Measurements from ENCODE around the gene RGPD6.
"Not testable (repeated sequence)": the region's sequence is repeated elsewhere in the genome, so short reads cannot be mapped to it uniquely, and the experiment has no call there.

The RGPD6 gene

DNA sequence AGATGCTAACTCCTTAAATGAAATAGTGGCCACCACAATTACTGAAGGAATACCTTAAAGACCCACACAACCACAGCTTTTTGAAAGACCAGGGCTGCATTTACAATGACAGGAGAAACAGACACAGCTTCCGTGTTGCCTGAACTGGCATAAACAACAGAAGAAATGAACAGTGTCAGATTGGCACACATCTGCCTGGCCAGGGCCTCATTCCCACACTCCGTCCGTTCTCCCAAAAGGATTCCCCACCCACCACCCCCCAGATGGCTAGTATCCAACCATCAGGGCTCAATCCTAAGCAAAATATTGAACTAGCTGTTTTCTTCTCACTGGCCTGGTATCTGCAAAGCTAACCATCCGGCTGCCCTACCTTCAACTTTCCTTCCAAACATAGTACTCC lies 96.9 kb downstream of the RGPD6 start:
- not testable (repeated sequence) for DNase-seq

DNA sequence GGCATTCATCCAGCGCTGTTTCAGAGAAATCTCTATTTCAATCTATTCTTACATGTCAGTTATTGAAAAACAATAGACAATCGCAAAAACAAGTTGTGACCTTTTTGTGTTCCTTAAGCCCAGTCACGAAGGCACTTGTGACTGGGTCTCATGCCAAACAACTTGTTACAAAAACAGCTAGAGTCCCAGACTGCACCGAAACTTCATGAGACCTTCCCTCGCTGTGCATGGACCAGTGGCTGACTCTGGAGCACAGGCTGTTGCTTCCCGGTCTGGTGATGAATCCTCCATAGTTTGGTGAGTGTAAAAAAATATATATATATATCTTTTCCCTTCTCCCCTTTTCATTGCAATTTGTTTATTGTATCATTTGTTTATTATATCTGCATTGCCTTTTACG lies 99.7 kb downstream of the RGPD6 start:
- DNase-seq: not testable (repeated sequence)

DNA sequence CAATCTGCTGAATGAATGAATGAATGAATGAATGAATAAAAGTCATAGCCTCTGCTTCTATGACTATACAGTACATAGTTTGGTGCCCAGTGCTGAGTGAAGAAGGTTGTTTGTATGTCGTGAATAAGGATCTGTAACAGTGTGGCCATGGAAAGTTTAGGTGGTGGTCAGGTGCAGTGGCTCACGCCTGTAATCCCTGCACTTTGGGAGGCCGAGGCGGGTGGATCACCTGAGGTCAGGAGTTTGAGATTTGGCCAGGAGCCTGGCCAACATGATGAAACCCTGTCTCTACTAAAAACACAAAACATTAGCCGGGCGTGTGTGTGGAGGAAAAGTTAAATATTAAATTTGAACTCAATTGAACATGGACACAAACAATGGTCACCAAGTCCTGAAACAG lies 100.1 kb downstream of the RGPD6 start:
- DNase-seq: not testable (repeated sequence)

DNA sequence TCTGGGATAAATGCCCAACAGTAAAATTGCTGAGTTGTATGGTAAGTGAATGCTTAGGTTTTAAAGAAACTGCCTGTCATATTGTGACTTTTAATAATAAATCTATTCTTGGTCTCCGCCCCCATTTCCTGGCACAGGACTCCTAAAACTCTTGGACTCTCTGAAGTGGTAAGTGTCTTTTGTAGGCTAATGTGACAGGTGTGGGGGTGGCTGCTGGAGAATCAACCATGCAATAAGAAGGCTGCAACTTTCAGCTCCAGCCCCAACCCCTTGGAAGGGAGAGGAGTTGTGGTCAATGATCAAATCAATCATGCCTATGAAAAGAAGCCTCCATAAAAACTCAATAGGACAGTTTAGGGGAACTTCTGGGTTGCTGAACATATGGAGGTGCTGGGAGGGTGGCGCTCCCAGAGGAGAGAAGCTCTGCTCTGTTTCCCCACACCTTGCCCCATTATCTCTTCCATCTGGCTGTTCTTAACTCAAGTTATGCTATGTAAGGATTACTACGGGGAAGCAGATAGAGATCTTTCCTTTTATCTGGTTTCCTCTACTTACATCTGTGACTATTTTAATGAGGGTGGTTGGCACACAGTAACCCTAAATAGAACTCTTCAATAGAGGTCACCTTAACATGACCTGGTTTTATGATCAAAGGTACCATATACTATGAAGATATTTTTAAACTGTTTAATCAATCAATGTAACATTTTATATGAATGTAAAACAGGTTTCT lies 101.2 kb downstream of the RGPD6 start:
- DNase-seq: not testable (repeated sequence)

DNA sequence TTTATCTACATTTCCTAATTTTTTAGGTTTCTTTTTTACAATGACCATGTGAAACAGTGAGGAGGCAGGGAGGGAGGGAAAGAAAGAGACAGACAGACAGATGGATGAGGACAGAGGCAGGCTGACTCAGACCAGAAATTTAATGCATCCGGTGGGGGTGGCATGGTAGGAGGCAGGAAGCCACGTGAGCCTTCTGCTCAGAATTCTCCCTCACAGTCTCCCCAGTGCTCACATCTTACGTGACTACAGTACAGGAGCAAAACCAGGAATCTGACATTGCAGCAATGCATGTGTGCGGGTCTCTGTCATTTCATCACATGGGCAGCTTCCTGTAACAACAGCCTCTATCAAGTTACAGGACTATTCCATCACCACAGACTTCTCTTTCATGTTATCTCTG lies 102.1 kb downstream of the RGPD6 start:
- not testable (repeated sequence) for DNase-seq

DNA sequence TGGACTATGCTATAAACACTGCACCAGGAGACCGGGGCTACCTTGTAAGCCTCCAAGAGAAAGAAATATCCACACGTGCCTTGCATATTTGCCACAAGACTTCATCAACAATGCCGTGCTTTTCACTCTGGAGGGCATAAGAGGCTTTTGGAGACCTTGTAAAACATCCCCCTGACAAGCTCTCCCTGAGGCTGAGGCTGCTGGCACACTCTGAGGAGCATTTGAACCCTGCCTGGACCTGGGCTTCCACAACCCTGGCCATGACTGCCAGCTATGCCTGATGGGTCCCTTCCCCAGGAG lies 104.0 kb downstream of the RGPD6 start:
- not testable (repeated sequence) for DNase-seq

DNA sequence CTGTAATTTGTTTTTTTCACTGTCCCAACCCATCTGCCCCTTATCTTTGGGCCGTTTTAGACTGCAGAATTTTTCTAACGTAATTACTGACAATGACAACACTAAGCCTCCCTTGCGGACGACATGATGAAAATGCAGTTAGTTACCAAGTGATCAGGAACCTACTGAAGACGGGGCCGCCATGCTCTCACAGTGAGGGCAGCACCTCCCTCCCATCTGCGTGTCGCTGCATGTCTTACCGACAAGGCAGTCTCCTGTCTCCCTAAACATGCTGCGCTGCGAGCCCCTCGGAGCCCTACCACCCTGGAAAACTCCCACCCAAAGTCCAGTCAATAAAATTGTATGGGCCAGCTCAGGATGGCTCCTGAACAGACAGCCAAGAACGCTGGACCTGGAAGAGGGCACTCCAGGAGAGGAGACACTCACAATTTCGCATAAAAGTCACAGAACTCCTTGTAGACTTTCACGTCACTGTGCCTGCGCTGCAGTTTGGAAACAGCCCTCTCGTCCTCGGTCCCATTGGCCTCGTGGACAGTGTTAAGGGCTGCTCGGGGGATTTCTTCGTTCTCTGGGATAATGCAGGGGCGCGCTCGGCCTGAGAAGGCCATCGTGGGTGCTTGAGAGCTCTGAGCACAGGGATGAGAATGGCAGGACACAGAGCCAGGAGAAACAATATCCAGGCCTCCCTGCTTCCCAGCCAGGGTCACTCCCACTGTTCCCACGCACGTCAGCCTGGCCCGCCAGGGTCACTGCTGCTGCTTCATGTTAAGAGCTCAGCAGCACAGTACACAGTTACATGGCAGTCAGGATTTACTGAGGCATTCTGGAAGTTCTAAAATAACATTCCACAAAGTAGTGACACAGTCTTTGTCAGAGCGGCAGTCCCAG lies 104.6 kb downstream of the RGPD6 start, which contains the start of gene LIMS4:
LIMS4 (minus strand) TSS at position 646 of the 888 bp plus-strand sequence; CDS start at position 608, 38 bp downstream.
- not testable (repeated sequence) for DNase-seq

DNA sequence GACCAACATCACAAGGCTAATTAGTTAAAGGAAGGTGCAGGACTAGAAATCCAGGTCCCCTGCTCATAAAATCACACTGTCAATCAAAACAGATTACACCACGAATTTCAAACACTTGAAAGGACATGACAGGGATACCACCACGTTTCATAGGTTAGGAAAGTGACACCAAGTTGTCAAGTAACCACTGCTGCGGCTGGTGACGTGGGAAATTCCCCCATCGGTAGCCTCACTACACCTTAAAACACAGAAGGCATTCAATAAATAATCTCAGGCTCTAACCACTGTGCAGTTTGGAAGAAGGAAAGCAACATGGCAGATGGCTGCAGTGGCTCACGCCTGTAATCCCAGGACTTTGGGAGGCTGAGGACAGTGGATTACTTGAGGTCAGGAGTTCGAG lies 108.1 kb downstream of the RGPD6 start:
- not testable (repeated sequence) for DNase-seq

- DNase-seq: not testable (repeated sequence)
These were observed 111.7 kb downstream of the RGPD6 start for GRCh38 chr2:110465312-110465711.
